SU-DHL-6 (cell line): Measurements from ENCODE around the gene SAMD14.

Experiments used
- EZH2phosphoT487 ChIP-seq: fragments of 200-600 bp; sonication (generic), shearing (Covaris generic); conservative IDR thresholded peaks from 2 replicates; pipeline ENCODE4 v1.6.1; 2018; ENCODE audit warnings: mild to moderate bottlenecking, antibody characterized with exemption, low read length, moderate library complexity, mixed read lengths
- TF ChIP-seq, protein P1 (sequence below): fragments of 200-600 bp; sonication (generic); IDR thresholded peaks from one replicate; pipeline ENCODE4 v1.5.1; 2017; ENCODE audit warnings: antibody characterized with exemption, mild to moderate bottlenecking, low read length, moderate library complexity; ENCODE audit not compliant: insufficient read depth, poor library complexity, severe bottlenecking

DNA sequence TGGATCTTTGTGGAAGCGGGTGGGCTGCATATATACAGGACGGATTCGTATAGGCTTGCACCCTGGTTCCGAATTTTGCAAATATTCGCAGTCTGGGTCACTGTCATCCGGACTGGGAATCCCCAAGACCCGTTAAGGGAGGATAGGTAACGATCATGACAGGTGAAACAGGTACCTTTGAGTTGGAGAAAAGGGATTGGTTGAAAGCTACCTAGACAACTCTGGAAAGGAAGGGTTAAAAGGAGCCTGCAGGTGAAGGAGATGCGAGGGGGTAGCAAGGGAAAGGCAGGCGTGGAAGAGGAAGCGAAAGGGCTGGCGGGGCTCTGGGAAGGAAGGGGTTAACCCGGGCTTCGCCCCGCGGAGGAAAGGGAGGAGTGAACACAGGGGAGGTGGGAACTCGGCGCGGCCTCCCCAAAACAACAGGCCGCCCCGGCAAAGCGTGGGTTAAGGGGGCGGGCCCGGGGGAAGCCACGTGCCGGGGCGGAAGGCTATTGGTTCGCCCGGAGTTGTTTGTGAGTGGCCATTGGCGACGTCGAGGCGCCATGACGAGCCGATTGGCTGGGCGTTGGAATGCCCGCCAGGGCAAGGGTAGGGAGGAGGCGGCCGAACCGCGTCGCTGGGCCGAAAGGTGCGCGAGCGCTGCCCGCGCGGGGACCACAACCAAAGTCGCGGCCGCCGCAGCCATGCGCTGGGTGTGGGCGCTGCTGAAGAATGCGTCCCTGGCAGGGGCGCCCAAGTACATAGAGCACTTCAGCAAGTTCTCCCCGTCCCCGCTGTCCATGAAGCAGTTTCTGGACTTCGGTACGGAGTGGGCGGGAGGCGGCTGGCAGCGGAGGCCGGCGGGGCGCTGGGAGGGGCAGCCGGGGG lies 35.0 kb downstream of the SAMD14 start, which contains the start of gene PDK2:
- TF ChIP-seq, protein P1, sequence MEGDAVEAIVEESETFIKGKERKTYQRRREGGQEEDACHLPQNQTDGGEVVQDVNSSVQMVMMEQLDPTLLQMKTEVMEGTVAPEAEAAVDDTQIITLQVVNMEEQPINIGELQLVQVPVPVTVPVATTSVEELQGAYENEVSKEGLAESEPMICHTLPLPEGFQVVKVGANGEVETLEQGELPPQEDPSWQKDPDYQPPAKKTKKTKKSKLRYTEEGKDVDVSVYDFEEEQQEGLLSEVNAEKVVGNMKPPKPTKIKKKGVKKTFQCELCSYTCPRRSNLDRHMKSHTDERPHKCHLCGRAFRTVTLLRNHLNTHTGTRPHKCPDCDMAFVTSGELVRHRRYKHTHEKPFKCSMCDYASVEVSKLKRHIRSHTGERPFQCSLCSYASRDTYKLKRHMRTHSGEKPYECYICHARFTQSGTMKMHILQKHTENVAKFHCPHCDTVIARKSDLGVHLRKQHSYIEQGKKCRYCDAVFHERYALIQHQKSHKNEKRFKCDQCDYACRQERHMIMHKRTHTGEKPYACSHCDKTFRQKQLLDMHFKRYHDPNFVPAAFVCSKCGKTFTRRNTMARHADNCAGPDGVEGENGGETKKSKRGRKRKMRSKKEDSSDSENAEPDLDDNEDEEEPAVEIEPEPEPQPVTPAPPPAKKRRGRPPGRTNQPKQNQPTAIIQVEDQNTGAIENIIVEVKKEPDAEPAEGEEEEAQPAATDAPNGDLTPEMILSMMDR: no peak
- no peak for TF ChIP-seq EZH2phosphoT487
